ENCODE data around the gene OTUB1. TPM values are rescaled to one million over a fixed set of nuclear protein-coding genes. Genes with fewer than 3 reads are reported as not detected.

Gene OTUB1
- total and polyA plus RNA-seq, 2 of the 13 experiments (the other 11 are each of a cell fraction or from before 2014, with no cell fraction given): 58.8 to 130 TPM

DNA sequence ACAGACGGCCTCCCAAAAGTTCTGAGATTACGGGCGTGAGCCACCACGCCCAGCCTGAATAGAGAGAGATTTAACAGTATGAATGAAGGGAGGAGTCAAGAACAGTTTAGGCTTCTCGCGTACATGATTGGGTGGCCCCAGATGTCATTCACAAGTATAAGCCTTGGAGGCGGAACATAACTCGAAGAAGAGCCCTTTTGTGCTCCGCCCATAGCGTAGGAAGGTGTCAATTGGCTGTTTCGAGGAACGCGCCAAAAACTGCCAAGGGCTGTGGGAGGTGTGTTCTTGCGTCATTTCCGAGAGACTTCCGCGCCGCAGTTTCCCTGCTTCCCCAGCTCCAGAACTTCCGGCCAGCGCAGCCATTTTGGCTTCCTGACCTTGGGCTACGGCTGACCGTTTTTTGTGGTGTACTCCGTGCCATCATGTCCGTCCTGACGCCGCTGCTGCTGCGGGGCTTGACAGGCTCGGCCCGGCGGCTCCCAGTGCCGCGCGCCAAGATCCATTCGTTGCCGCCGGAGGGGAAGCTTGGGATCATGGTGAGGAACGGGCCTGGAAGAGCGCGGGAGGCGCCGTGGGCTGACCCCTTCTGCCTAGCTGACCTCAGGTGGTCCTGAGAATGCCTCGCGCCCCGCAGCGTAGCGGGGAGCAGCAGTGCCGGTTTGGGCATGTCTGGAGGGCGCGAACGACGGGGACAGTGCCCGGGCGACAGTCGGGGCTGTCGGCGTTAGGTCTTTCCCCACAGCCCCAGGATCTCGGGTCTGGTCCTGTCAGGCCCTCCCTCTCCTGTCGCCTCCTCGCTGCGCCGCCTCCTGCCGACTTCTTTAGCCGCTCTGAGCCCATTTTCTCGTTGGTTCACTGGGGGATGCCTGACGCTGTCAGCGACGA lies 11.7 kb upstream of the OTUB1 start, which contains the start of gene COX8A (continued):
- TF ChIP-seq NR2F6 (IDR thresholded peaks at IDR 0.05): peak; percentile 40; the same call in 1 of the 2 replicates
- TF ChIP-seq NR2F6 (CRISPR knock-in tag; IDR thresholded peaks at IDR 0.05): peak; percentile 51
- TF ChIP-seq, protein P1, sequence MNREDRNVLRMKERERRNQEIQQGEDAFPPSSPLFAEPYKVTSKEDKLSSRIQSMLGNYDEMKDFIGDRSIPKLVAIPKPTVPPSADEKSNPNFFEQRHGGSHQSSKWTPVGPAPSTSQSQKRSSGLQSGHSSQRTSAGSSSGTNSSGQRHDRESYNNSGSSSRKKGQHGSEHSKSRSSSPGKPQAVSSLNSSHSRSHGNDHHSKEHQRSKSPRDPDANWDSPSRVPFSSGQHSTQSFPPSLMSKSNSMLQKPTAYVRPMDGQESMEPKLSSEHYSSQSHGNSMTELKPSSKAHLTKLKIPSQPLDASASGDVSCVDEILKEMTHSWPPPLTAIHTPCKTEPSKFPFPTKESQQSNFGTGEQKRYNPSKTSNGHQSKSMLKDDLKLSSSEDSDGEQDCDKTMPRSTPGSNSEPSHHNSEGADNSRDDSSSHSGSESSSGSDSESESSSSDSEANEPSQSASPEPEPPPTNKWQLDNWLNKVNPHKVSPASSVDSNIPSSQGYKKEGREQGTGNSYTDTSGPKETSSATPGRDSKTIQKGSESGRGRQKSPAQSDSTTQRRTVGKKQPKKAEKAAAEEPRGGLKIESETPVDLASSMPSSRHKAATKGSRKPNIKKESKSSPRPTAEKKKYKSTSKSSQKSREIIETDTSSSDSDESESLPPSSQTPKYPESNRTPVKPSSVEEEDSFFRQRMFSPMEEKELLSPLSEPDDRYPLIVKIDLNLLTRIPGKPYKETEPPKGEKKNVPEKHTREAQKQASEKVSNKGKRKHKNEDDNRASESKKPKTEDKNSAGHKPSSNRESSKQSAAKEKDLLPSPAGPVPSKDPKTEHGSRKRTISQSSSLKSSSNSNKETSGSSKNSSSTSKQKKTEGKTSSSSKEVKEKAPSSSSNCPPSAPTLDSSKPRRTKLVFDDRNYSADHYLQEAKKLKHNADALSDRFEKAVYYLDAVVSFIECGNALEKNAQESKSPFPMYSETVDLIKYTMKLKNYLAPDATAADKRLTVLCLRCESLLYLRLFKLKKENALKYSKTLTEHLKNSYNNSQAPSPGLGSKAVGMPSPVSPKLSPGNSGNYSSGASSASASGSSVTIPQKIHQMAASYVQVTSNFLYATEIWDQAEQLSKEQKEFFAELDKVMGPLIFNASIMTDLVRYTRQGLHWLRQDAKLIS (CRISPR knock-in tag; IDR thresholded peaks at IDR 0.05): no peak
- TF ChIP-seq, protein P2, sequence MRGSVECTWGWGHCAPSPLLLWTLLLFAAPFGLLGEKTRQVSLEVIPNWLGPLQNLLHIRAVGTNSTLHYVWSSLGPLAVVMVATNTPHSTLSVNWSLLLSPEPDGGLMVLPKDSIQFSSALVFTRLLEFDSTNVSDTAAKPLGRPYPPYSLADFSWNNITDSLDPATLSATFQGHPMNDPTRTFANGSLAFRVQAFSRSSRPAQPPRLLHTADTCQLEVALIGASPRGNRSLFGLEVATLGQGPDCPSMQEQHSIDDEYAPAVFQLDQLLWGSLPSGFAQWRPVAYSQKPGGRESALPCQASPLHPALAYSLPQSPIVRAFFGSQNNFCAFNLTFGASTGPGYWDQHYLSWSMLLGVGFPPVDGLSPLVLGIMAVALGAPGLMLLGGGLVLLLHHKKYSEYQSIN (CRISPR knock-in tag; IDR thresholded peaks at IDR 0.05; ENCODE audit: borderline replicate concordance): no peak
- TF ChIP-seq ZNF30 (CRISPR knock-in tag; IDR thresholded peaks at IDR 0.05): no peak
- TF ChIP-seq ZNF337 (CRISPR knock-in tag; IDR thresholded peaks at IDR 0.05; ENCODE audit: borderline replicate concordance, low read depth): peak; percentile 92; the same call in 1 of the 2 replicates
- TF ChIP-seq ISL2 (CRISPR knock-in tag; IDR thresholded peaks at IDR 0.05): 0 out of 2 replicates have a peak, but pooled peaks have one; percentile 46
- peak; percentile 64; the same call in 1 of the 2 replicates for TF ChIP-seq ZKSCAN8 (CRISPR knock-in tag; IDR thresholded peaks at IDR 0.05; ENCODE audit: borderline replicate concordance)
- TF ChIP-seq CCAR2 (optimal IDR thresholded peaks at IDR 0.05; ENCODE audit: low read depth, low read length): no peak
- no peak for TF ChIP-seq ZNF546 (CRISPR knock-in tag; conservative IDR thresholded peaks at IDR 0.05)
- TF ChIP-seq, protein P3, sequence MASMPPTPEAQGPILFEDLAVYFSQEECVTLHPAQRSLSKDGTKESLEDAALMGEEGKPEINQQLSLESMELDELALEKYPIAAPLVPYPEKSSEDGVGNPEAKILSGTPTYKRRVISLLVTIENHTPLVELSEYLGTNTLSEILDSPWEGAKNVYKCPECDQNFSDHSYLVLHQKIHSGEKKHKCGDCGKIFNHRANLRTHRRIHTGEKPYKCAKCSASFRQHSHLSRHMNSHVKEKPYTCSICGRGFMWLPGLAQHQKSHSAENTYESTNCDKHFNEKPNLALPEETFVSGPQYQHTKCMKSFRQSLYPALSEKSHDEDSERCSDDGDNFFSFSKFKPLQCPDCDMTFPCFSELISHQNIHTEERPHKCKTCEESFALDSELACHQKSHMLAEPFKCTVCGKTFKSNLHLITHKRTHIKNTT (CRISPR knock-in tag; IDR thresholded peaks at IDR 0.05): no peak
- peak; percentile 74; the same call in 1 of the 2 replicates for TF ChIP-seq ZNF709 (CRISPR knock-in tag; IDR thresholded peaks at IDR 0.05)
- TF ChIP-seq SP2 (CRISPR knock-in tag; IDR thresholded peaks at IDR 0.05): peak; percentile 93
- no peak for TF ChIP-seq XBP1 (CRISPR knock-in tag; IDR thresholded peaks at IDR 0.05)
- no peak for TF ChIP-seq ZNF326 (CRISPR knock-in tag; IDR thresholded peaks at IDR 0.05; ENCODE audit: borderline replicate concordance)
- TF ChIP-seq NBN (conservative IDR thresholded peaks at IDR 0.05): no peak
- TF ChIP-seq ZNF251 (CRISPR knock-in tag; IDR thresholded peaks at IDR 0.05): no peak
- TF ChIP-seq SIX4 (CRISPR knock-in tag; IDR thresholded peaks at IDR 0.05): peak; percentile 37; the same call in 1 of the 2 replicates
- TF ChIP-seq TRIM24 (CRISPR knock-in tag; IDR thresholded peaks at IDR 0.05): no peak
- peak; percentile 80 for TF ChIP-seq ZSCAN25 (CRISPR knock-in tag; IDR thresholded peaks at IDR 0.05)
- TF ChIP-seq KAT7 (CRISPR knock-in tag; IDR thresholded peaks at IDR 0.05; ENCODE audit: borderline replicate concordance): peak; percentile 79; the same call in 1 of the 2 replicates
- TF ChIP-seq REL (CRISPR knock-in tag; conservative IDR thresholded peaks at IDR 0.05): 0 out of 2 replicates have a peak, but pooled peaks have one; percentile 64
- no peak for TF ChIP-seq ONECUT2 (CRISPR knock-in tag; IDR thresholded peaks at IDR 0.05)
- TF ChIP-seq ZNF614 (CRISPR knock-in tag; IDR thresholded peaks at IDR 0.05; ENCODE audit: borderline replicate concordance): peak; percentile 65; the same call in 1 of the 2 replicates
- TF ChIP-seq ZNF766 (CRISPR knock-in tag; IDR thresholded peaks at IDR 0.05; ENCODE audit: borderline replicate concordance): no peak
- no peak for TF ChIP-seq NR1H2 (CRISPR knock-in tag; IDR thresholded peaks at IDR 0.05; ENCODE audit: borderline replicate concordance, low read depth)
